Chondrocyte (in vitro differentiated cells): ENCODE results near the gene HCRTR1. TPM values are rescaled to one million over a fixed set of nuclear protein-coding genes. Genes with fewer than 3 reads are reported as not detected.

ENCODE experiments used
- DNase-seq: peaks from one replicate; pipeline ENCODE4 v3.0.0; 2021; ENCODE audit warnings: mixed read lengths, low spot score
- H3K27ac Mint-ChIP-seq: one replicate; pipeline ENCODE4 v1.8.0; 2021; ENCODE audit warnings: mild to moderate bottlenecking, moderate library complexity, mixed read lengths; ENCODE audit not compliant: unreplicated experiment
- H3K27me3 Mint-ChIP-seq: 2 replicates; pipeline ENCODE4 v1.8.0; 2021; ENCODE audit warnings: low read depth, mixed read lengths
- H3K36me3 Mint-ChIP-seq: 2 replicates; pipeline ENCODE4 v1.8.0; 2021; ENCODE audit warnings: low read depth, mixed read lengths
- H3K4me1 Mint-ChIP-seq: 2 replicates; pipeline ENCODE4 v1.8.0; 2021; ENCODE audit warnings: low read depth, mild to moderate bottlenecking, mixed read lengths
- H3K4me3 Mint-ChIP-seq: one replicate; pipeline ENCODE4 v1.8.0; 2021; ENCODE audit warnings: mild to moderate bottlenecking, moderate library complexity, mixed read lengths; ENCODE audit not compliant: unreplicated experiment
- H3K9me3 Mint-ChIP-seq: 2 replicates; pipeline ENCODE4 v1.8.0; 2021; ENCODE audit warnings: low read depth, mixed read lengths
- CTCF ChIP-seq: fragments of 200-600 bp; sonication (generic); IDR thresholded peaks from 2 replicates; pipeline ENCODE4 v1.5.0; 2021; ENCODE audit warnings: antibody characterized with exemption, mild to moderate bottlenecking, moderate library complexity
- total RNA-seq: library from RNA; stranded (reverse); gene quantifications from 3 replicates; pipeline ENCODE4 v1.2.1, GENCODE V29; 2021

Gene HCRTR1
- total RNA-seq, 1 donor from 2014 or later = 0.45 TPM

- peaks cover 10% of the 10 kb centered on the region for H3K27me3 Mint-ChIP-seq
- DNase-seq = no peak
- H3K4me1 Mint-ChIP-seq = peaks cover 7% of the 10 kb centered on the region
- TF ChIP-seq CTCF = no peak
- no peak overlapping the region for H3K27ac Mint-ChIP-seq
- H3K36me3 Mint-ChIP-seq = no peaks in the 10 kb centered on the region
- no peaks in the 10 kb centered on the region for H3K9me3 Mint-ChIP-seq
- no peak overlapping the region for H3K4me3 Mint-ChIP-seq
Observed at GRCh38 chr1:31620631-31621497, 3.4 kb downstream of the HCRTR1 start.

- H3K9me3 Mint-ChIP-seq = no peaks in the 10 kb centered on the region
- no peak for DNase-seq
- peaks cover 9% of the 10 kb centered on the region for H3K27me3 Mint-ChIP-seq
- no peak overlapping the region for H3K4me3 Mint-ChIP-seq
- peaks cover 12% of the 10 kb centered on the region for H3K4me1 Mint-ChIP-seq
- no peak for TF ChIP-seq CTCF
- no peak overlapping the region for H3K27ac Mint-ChIP-seq
- H3K36me3 Mint-ChIP-seq = no peaks in the 10 kb centered on the region
Observed at GRCh38 chr1:31621498-31621820, 4.0 kb downstream of the HCRTR1 start.

GRCh38 chr1:31621847-31622730 is 4.6 kb downstream of the HCRTR1 start:
- H3K4me3 Mint-ChIP-seq = no peak overlapping the region
- no peak for TF ChIP-seq CTCF
- H3K27me3 Mint-ChIP-seq = peaks cover 5% of the 10 kb centered on the region
- H3K4me1 Mint-ChIP-seq = peaks cover 18% of the 10 kb centered on the region
- DNase-seq = no peak
- H3K27ac Mint-ChIP-seq = no peak overlapping the region
- H3K9me3 Mint-ChIP-seq = no peaks in the 10 kb centered on the region
- peaks cover 3% of the 10 kb centered on the region for H3K36me3 Mint-ChIP-seq

- TF ChIP-seq CTCF = no peak
- DNase-seq = no peak
- peaks cover 3% of the 10 kb centered on the region for H3K27me3 Mint-ChIP-seq
- H3K4me1 Mint-ChIP-seq = peaks cover 22% of the 10 kb centered on the region
- H3K9me3 Mint-ChIP-seq = no peaks in the 10 kb centered on the region
- H3K36me3 Mint-ChIP-seq = peaks cover 3% of the 10 kb centered on the region
- H3K4me3 Mint-ChIP-seq = no peak overlapping the region
- H3K27ac Mint-ChIP-seq = no peak overlapping the region
Observed at GRCh38 chr1:31623365-31623764, 5.9 kb downstream of the HCRTR1 start.

GRCh38 chr1:31624309-31624708 is 6.8 kb downstream of the HCRTR1 start:
- peaks cover 3% of the 10 kb centered on the region for H3K27me3 Mint-ChIP-seq
- no peak overlapping the region for H3K4me3 Mint-ChIP-seq
- TF ChIP-seq CTCF = no peak
- H3K27ac Mint-ChIP-seq = no peak overlapping the region
- no peak for DNase-seq
- no peaks in the 10 kb centered on the region for H3K9me3 Mint-ChIP-seq
- peaks cover 3% of the 10 kb centered on the region for H3K36me3 Mint-ChIP-seq
- H3K4me1 Mint-ChIP-seq = peaks cover 22% of the 10 kb centered on the region
